BJ (cell line): ENCODE measurements around the gene LRPAP1. TPM values are rescaled to one million over a fixed set of nuclear protein-coding genes. Genes with fewer than 3 reads are reported as not detected.

Experiments
- CTCF ChIA-PET: fragments of 350-600 bp; formaldehyde crosslinking; extraction: SDS; loops from one replicate; lab custom pipeline; 2021; ENCODE audit warnings: antibody characterized with exemption, inconsistent platforms; lab: Yijun Ruan, JAX
- POLR2A ChIA-PET: fragments of 300-600 bp; sonication (Branson Sonifier 250); formaldehyde crosslinking; extraction: SDS; loops from one replicate; lab custom pipeline; 2021; ENCODE audit warnings: antibody characterized with exemption; lab: Charles Lee
- DNase-seq: peaks from one replicate; pipeline ENCODE4 v3.0.0-alpha.2; 2011; ENCODE audit warnings: low read depth
- H3K27me3 ChIP-seq: 2 replicates; pipeline ENCODE4 v1.6.0; 2011; ENCODE audit warnings: low read length; ENCODE audit not compliant: control insufficient read depth, insufficient read depth
- H3K36me3 ChIP-seq: 2 replicates; pipeline ENCODE4 v1.5.1; 2011; ENCODE audit warnings: low read length; ENCODE audit not compliant: control insufficient read depth, insufficient read depth
- H3K4me3 ChIP-seq: 2 replicates; pipeline ENCODE4 v1.5.1; 2011; ENCODE audit warnings: low read depth, mild to moderate bottlenecking, control low read depth, low read length
- polyA plus RNA-seq: library from polyadenylated mRNA; depleted of rRNA; stranded (reverse); fragments of >200 nt; gene quantifications from 2 replicates; pipeline ENCODE4 v1.2.3, GENCODE V29; 2011
- TF ChIP-seq, protein P1 (sequence below): IDR thresholded peaks from 2 replicates; pipeline ENCODE4 v1.5.1; 2011; ENCODE audit warnings: low read depth, mild to moderate bottlenecking, control low read depth, inconsistent platforms, low read length, moderate library complexity; ENCODE audit not compliant: insufficient read depth

LRPAP1 gene
- polyA plus RNA-seq, 1 experiment = 275 TPM

GRCh38 chr4:3522326-3522640, 9.9 kb downstream of the LRPAP1 start:
- Histone ChIP-seq H3K27me3 (no peaks in the 10 kb centered on the region), H3K36me3 (peaks cover 45% of the 10 kb centered on the region), H3K4me3 (no peak overlapping the region)
- ChIA-PET POLR2A (no interaction called here), CTCF (no interaction called here)
- TF ChIP-seq, protein P1, sequence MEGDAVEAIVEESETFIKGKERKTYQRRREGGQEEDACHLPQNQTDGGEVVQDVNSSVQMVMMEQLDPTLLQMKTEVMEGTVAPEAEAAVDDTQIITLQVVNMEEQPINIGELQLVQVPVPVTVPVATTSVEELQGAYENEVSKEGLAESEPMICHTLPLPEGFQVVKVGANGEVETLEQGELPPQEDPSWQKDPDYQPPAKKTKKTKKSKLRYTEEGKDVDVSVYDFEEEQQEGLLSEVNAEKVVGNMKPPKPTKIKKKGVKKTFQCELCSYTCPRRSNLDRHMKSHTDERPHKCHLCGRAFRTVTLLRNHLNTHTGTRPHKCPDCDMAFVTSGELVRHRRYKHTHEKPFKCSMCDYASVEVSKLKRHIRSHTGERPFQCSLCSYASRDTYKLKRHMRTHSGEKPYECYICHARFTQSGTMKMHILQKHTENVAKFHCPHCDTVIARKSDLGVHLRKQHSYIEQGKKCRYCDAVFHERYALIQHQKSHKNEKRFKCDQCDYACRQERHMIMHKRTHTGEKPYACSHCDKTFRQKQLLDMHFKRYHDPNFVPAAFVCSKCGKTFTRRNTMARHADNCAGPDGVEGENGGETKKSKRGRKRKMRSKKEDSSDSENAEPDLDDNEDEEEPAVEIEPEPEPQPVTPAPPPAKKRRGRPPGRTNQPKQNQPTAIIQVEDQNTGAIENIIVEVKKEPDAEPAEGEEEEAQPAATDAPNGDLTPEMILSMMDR = no peak
- no peak for DNase-seq

GRCh38 chr4:3521621-3522325, 10.4 kb downstream of the LRPAP1 start:
- no peaks in the 10 kb centered on the region for H3K27me3 ChIP-seq
- CTCF ChIA-PET = no interaction called here
- POLR2A ChIA-PET = no interaction called here
- no peak overlapping the region for H3K4me3 ChIP-seq
- H3K36me3 ChIP-seq = peaks cover 50% of the 10 kb centered on the region
- TF ChIP-seq, protein P1 = no peak
- no peak for DNase-seq

- Histone ChIP-seq H3K27me3 (no peaks in the 10 kb centered on the region), H3K36me3 (peaks cover 56% of the 10 kb centered on the region), H3K4me3 (no peak overlapping the region)
- ChIA-PET POLR2A (no interaction called here), CTCF (no interaction called here)
- TF ChIP-seq, protein P1 = no peak
- DNase-seq = no peak
Measured at GRCh38 chr4:3520796-3521600, 11.2 kb downstream of the LRPAP1 start.

GRCh38 chr4:3520276-3520675, 11.9 kb downstream of the LRPAP1 start:
- Histone ChIP-seq H3K4me3 (no peak overlapping the region), H3K27me3 (no peaks in the 10 kb centered on the region), H3K36me3 (peaks cover 57% of the 10 kb centered on the region)
- no peak for DNase-seq
- POLR2A ChIA-PET = no interaction called here
- TF ChIP-seq, protein P1 = no peak
- CTCF ChIA-PET = no interaction called here

DNA sequence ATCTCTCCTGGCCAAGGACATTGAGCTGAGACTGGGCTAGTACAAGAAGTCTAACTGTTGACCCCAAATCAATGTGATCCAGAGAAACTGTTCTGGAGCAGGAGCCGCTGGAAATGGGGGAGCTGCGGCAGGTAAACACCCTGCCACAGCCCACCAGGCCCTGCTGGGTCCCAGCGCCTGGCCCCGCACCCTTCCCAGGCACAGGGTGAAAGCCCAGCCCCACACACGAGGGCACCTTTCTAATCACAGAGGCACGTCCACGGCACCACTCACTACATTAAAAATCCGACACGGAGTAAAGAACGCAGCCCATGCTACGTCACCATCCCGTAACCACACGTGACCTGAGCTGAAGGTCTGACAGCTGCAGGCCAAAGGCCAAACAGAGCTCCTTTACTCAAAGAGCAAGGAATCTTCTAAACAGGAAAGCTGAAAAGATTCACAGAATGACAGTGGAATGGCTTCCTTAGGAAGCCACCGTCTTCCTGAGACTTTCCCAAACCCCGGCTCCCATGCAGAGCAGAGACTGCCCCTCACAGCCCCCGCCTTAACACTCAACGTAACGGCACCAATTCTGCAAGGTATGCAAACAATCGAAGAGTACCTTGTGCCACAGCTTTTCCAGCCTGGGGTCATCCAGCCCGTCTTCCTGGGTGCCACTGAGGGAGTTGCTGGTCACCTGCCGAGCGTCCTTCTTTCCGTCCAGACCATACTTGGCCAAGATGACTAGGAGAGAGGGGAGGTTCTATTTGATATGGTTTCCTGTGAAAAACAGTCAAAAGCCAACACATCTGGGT, 12.6 kb downstream of the LRPAP1 start:
- POLR2A ChIA-PET = no interaction called here

More for the DNA sequence above, 12.6 kb downstream of the LRPAP1 start:
- no peak for DNase-seq
- TF ChIP-seq, protein P1 = no peak
- CTCF ChIA-PET = interaction anchor here (0.5 kb wide), 1 partner anchor 40 kb away, joined by 3 read pairs; no protein-coding TSS in a partner anchor
- Histone ChIP-seq H3K36me3 (peaks cover 60% of the 10 kb centered on the region), H3K4me3 (no peak overlapping the region), H3K27me3 (no peaks in the 10 kb centered on the region)
